Measurements from ENCODE around the gene SLC2A6. TPM values are rescaled to one million over a fixed set of nuclear protein-coding genes. Genes with fewer than 3 reads are reported as not detected.

Gene SLC2A6
- total RNA-seq, 6 experiments from 2014 or later, result 9.4 to 12.6 (median 11.3) TPM

GRCh38 chr9:133516961-133517350 is 38.1 kb upstream of the SLC2A6 start:
- H3K27me3 Mint-ChIP-seq (ENCODE audit: insufficient read depth), result peaks cover 30% of the 10 kb centered on the region
- H3K27ac Mint-ChIP-seq, result no peak overlapping the region
- no peaks in the 10 kb centered on the region for H3K36me3 Mint-ChIP-seq (ENCODE audit: low read depth)
- DNase-seq, result no peak
- TF ChIP-seq, protein P1, sequence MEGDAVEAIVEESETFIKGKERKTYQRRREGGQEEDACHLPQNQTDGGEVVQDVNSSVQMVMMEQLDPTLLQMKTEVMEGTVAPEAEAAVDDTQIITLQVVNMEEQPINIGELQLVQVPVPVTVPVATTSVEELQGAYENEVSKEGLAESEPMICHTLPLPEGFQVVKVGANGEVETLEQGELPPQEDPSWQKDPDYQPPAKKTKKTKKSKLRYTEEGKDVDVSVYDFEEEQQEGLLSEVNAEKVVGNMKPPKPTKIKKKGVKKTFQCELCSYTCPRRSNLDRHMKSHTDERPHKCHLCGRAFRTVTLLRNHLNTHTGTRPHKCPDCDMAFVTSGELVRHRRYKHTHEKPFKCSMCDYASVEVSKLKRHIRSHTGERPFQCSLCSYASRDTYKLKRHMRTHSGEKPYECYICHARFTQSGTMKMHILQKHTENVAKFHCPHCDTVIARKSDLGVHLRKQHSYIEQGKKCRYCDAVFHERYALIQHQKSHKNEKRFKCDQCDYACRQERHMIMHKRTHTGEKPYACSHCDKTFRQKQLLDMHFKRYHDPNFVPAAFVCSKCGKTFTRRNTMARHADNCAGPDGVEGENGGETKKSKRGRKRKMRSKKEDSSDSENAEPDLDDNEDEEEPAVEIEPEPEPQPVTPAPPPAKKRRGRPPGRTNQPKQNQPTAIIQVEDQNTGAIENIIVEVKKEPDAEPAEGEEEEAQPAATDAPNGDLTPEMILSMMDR (IDR thresholded peaks at IDR 0.05), result no peak
- no peaks in the 10 kb centered on the region for H3K9me3 Mint-ChIP-seq
- H3K4me1 Mint-ChIP-seq (ENCODE audit: low read depth), result no peaks in the 10 kb centered on the region
- H3K4me3 Mint-ChIP-seq, result no peak overlapping the region

GRCh38 chr9:133516256-133516960 is 37.5 kb upstream of the SLC2A6 start:
- no peaks in the 10 kb centered on the region for H3K36me3 Mint-ChIP-seq (ENCODE audit: low read depth)
- H3K27ac Mint-ChIP-seq, result no peak overlapping the region
- H3K4me1 Mint-ChIP-seq (ENCODE audit: low read depth), result no peaks in the 10 kb centered on the region
- TF ChIP-seq, protein P1 (IDR thresholded peaks at IDR 0.05), result no peak
- H3K27me3 Mint-ChIP-seq (ENCODE audit: insufficient read depth), result peaks cover 27% of the 10 kb centered on the region
- no peaks in the 10 kb centered on the region for H3K9me3 Mint-ChIP-seq
- no peak overlapping the region for H3K4me3 Mint-ChIP-seq
- DNase-seq, result no peak

DNA sequence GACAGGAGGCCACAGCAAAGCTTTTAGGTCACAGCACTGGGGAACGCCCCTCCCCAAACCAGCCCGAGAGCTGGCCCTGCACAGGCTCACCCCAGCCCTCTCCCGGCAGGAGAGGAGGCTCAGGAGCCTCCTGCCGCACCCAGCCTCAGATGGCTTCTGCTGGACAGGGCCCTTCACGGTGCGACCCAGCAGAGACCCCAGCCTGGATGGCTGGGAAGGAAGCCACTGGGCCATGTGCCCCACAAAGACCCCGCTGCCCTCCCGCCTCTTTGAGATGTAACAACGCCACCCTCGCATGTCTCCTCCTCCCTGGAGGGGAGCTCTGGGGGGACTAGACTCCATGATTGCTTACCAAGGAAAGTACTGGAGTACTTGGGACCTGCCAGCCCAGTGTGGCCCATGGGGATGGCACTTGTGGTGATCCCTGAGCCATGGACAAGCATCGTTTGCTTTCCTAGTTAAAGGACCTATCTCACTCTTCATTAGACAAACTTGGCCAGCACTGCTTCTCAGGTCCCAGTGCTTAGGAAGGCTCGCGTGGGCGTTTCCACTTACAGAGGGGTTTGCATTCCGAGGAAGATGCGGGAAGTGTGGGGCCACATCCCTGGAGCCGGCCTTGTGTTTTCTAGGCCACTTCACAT is 36.8 kb upstream of the SLC2A6 start:
- H3K4me3 Mint-ChIP-seq, result no peak overlapping the region
- no peaks in the 10 kb centered on the region for H3K4me1 Mint-ChIP-seq (ENCODE audit: low read depth)
- no peak overlapping the region for H3K27ac Mint-ChIP-seq
- no peaks in the 10 kb centered on the region for H3K36me3 Mint-ChIP-seq (ENCODE audit: low read depth)
- TF ChIP-seq, protein P1 (IDR thresholded peaks at IDR 0.05), result no peak
- DNase-seq, result no peak
- H3K9me3 Mint-ChIP-seq, result no peaks in the 10 kb centered on the region
- H3K27me3 Mint-ChIP-seq (ENCODE audit: insufficient read depth), result peaks cover 25% of the 10 kb centered on the region

GRCh38 chr9:133515240-133515610 is 36.3 kb upstream of the SLC2A6 start:
- no peak overlapping the region for H3K27ac Mint-ChIP-seq
- no peaks in the 10 kb centered on the region for H3K4me1 Mint-ChIP-seq (ENCODE audit: low read depth)
- no peak overlapping the region for H3K4me3 Mint-ChIP-seq
- no peaks in the 10 kb centered on the region for H3K9me3 Mint-ChIP-seq
- peaks cover 22% of the 10 kb centered on the region for H3K27me3 Mint-ChIP-seq (ENCODE audit: insufficient read depth)
- H3K36me3 Mint-ChIP-seq (ENCODE audit: low read depth), result no peaks in the 10 kb centered on the region
- no peak for DNase-seq
- TF ChIP-seq, protein P1 (IDR thresholded peaks at IDR 0.05), result no peak

- TF ChIP-seq, protein P1 (IDR thresholded peaks at IDR 0.05), result no peak
- no peak for DNase-seq
- H3K9me3 Mint-ChIP-seq, result no peaks in the 10 kb centered on the region
- no peaks in the 10 kb centered on the region for H3K36me3 Mint-ChIP-seq (ENCODE audit: low read depth)
- H3K4me3 Mint-ChIP-seq, result no peak overlapping the region
- H3K4me1 Mint-ChIP-seq (ENCODE audit: low read depth), result peaks cover 3% of the 10 kb centered on the region
- H3K27me3 Mint-ChIP-seq (ENCODE audit: insufficient read depth), result peaks cover 23% of the 10 kb centered on the region
- H3K27ac Mint-ChIP-seq, result no peak overlapping the region
Measured at GRCh38 chr9:133514460-133515239, 35.8 kb upstream of the SLC2A6 start.

Data from HFFc6 (cell line).